ENCODE measurements around the gene PON2.

The PON2 gene

GRCh38 chr7:95430864-95431263 lies 4.0 kb downstream of the PON2 start:
- H3K4me2 ChIP-seq (ENCODE audit: insufficient read depth, low read length): no peak overlapping the region
- no peak overlapping the region for H3K9ac ChIP-seq (ENCODE audit: low read depth, low read length)
- H3K4me3 ChIP-seq (ENCODE audit: low read depth in 1 of 2, low read length in 2 of 2): no peak overlapping the region
- ATAC-seq (ENCODE audit: insufficient read depth, low read depth): no peak
- no peak for DNase-seq
- H4K20me1 ChIP-seq (ENCODE audit: insufficient read depth, low read length): no peaks in the 10 kb centered on the region
- no peaks in the 10 kb centered on the region for H3K4me1 ChIP-seq (ENCODE audit: insufficient read depth, low read length)
- no peaks in the 10 kb centered on the region for H3K27me3 ChIP-seq (ENCODE audit: insufficient read depth, low read length, poor library complexity)
- H3K9me3 ChIP-seq (ENCODE audit: insufficient read depth, low read length, severe bottlenecking): no peaks in the 10 kb centered on the region
- no peaks in the 10 kb centered on the region for H3K79me2 ChIP-seq (ENCODE audit: insufficient read depth, low read length)
- no peaks in the 10 kb centered on the region for H3K36me3 ChIP-seq (ENCODE audit: insufficient read depth, low read length)
- TF ChIP-seq, protein P1, sequence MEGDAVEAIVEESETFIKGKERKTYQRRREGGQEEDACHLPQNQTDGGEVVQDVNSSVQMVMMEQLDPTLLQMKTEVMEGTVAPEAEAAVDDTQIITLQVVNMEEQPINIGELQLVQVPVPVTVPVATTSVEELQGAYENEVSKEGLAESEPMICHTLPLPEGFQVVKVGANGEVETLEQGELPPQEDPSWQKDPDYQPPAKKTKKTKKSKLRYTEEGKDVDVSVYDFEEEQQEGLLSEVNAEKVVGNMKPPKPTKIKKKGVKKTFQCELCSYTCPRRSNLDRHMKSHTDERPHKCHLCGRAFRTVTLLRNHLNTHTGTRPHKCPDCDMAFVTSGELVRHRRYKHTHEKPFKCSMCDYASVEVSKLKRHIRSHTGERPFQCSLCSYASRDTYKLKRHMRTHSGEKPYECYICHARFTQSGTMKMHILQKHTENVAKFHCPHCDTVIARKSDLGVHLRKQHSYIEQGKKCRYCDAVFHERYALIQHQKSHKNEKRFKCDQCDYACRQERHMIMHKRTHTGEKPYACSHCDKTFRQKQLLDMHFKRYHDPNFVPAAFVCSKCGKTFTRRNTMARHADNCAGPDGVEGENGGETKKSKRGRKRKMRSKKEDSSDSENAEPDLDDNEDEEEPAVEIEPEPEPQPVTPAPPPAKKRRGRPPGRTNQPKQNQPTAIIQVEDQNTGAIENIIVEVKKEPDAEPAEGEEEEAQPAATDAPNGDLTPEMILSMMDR (IDR thresholded peaks at IDR 0.05; ENCODE audit: borderline replicate concordance, extremely low read depth, low read length, poor library complexity, severe bottlenecking): no peak
- no peak for TF ChIP-seq EZH2 (IDR thresholded peaks at IDR 0.05; ENCODE audit: borderline replicate concordance, low read depth, low read length, severe bottlenecking)
- no peak overlapping the region for H2AFZ ChIP-seq (ENCODE audit: low read depth, low read length)
- H3K27ac ChIP-seq (ENCODE audit: low read length): no peak overlapping the region

DNA sequence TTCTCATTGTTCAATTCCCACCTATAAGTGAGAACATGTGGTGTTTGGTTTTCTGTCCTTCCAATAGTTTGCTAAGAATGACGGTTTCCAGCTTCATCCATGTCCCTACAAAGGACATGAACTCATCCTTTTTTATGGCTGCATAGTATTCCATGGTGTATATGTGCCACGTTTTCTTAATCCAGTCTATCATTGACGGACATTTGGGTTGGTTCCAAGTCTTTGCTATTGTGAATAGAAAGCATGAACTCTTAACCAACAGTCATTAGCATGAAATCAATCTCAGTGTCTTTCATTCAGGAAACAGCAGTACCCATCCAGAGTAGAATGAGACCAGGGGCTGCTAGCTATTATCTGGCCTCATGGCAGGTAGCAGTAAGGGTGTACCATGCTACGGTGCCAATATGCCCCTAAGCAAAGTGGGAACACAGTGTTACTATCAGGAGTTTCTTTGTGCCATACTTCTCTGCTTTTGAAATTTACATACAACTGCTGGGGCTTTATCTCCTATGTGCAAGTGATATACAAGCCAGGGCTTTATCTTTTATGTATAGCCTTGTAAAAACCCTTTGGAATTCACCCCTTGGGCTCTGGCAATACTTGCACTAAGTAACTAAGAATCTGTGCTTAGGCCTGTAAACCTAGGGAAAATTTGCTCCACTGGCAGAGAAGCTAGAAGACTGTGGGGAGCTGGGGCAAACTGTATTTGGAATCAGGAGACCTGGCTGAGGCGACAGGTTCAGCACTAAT lies 5.4 kb downstream of the PON2 start:
- Histone ChIP-seq H3K79me2 (ENCODE audit: insufficient read depth, low read length) (no peaks in the 10 kb centered on the region), H3K9ac (ENCODE audit: low read depth, low read length) (no peak overlapping the region)
- no peak for ATAC-seq (ENCODE audit: insufficient read depth, low read depth)

GRCh38 chr7:95427914-95428516 lies 6.8 kb downstream of the PON2 start:
- H3K9me3 ChIP-seq (ENCODE audit: insufficient read depth, low read length, severe bottlenecking): no peaks in the 10 kb centered on the region
- ATAC-seq (ENCODE audit: insufficient read depth, low read depth) (no peak), DNase-seq (no peak)
- H3K4me2 ChIP-seq (ENCODE audit: insufficient read depth, low read length): no peak overlapping the region
- no peaks in the 10 kb centered on the region for H3K4me1 ChIP-seq (ENCODE audit: insufficient read depth, low read length)
- no peak overlapping the region for H3K27ac ChIP-seq (ENCODE audit: low read length)
- no peak overlapping the region for H2AFZ ChIP-seq (ENCODE audit: low read depth, low read length)
- no peaks in the 10 kb centered on the region for H3K36me3 ChIP-seq (ENCODE audit: insufficient read depth, low read length)
- no peak overlapping the region for H3K9ac ChIP-seq (ENCODE audit: low read depth, low read length)
- no peak overlapping the region for H3K4me3 ChIP-seq (ENCODE audit: low read depth in 1 of 2, low read length in 2 of 2)
- H3K27me3 ChIP-seq (ENCODE audit: insufficient read depth, low read length, poor library complexity): no peaks in the 10 kb centered on the region
- TF ChIP-seq, protein P1 (IDR thresholded peaks at IDR 0.05; ENCODE audit: borderline replicate concordance, extremely low read depth, low read length, poor library complexity, severe bottlenecking): no peak
- TF ChIP-seq EZH2 (IDR thresholded peaks at IDR 0.05; ENCODE audit: borderline replicate concordance, low read depth, low read length, severe bottlenecking): no peak
- no peaks in the 10 kb centered on the region for H3K79me2 ChIP-seq (ENCODE audit: insufficient read depth, low read length)
- H4K20me1 ChIP-seq (ENCODE audit: insufficient read depth, low read length): no peaks in the 10 kb centered on the region

More for the DNA sequence above, 5.4 kb downstream of the PON2 start:
- Histone ChIP-seq H3K36me3 (ENCODE audit: insufficient read depth, low read length) (no peaks in the 10 kb centered on the region), H3K4me3 (ENCODE audit: low read depth in 1 of 2, low read length in 2 of 2) (no peak overlapping the region), H3K27me3 (ENCODE audit: insufficient read depth, low read length, poor library complexity) (no peaks in the 10 kb centered on the region), H4K20me1 (ENCODE audit: insufficient read depth, low read length) (no peaks in the 10 kb centered on the region), H3K4me2 (ENCODE audit: insufficient read depth, low read length) (no peak overlapping the region), H3K9me3 (ENCODE audit: insufficient read depth, low read length, severe bottlenecking) (no peaks in the 10 kb centered on the region), H2AFZ (ENCODE audit: low read depth, low read length) (no peak overlapping the region), H3K4me1 (ENCODE audit: insufficient read depth, low read length) (no peaks in the 10 kb centered on the region), H3K27ac (ENCODE audit: low read length) (no peak overlapping the region)
- no peak for DNase-seq
- TF ChIP-seq, protein P1 (IDR thresholded peaks at IDR 0.05; ENCODE audit: borderline replicate concordance, extremely low read depth, low read length, poor library complexity, severe bottlenecking): no peak
- no peak for TF ChIP-seq EZH2 (IDR thresholded peaks at IDR 0.05; ENCODE audit: borderline replicate concordance, low read depth, low read length, severe bottlenecking)
